Erythroblast (primary cell): ENCODE results near the gene SSBP2.

Experiments
- GATA1 ChIP-seq: IDR thresholded peaks from 2 replicates; pipeline ENCODE4 v1.6.1; 2011; ENCODE audit warnings: low read depth, mild to moderate bottlenecking, control low read depth, low read length, moderate library complexity
- POLR2A ChIP-seq: IDR thresholded peaks from 2 replicates; pipeline ENCODE4 v1.6.1; 2011; ENCODE audit warnings: mild to moderate bottlenecking, low read length

GRCh38 chr5:81766611-81767010 lies 15.7 kb upstream of the SSBP2 start:
- TF ChIP-seq POLR2A, result no peak
- no peak for TF ChIP-seq GATA1
